Brain microvascular endothelial cell (primary cell): ENCODE measurements around the gene METRN.

Experiments
- DNase-seq: peaks from one replicate; pipeline ENCODE4 v3.0.0-alpha.2; 2020
- H3K27ac ChIP-seq: fragments of 250-450 bp; sonication (Bioruptor Pico); 2 replicates; pipeline ENCODE4 v1.5.1; 2020; ENCODE audit warnings: mild to moderate bottlenecking, moderate library complexity
- H3K27me3 ChIP-seq: fragments of 250-450 bp; sonication (Bioruptor Pico); replicated peaks from 2 replicates; pipeline ENCODE4 v1.5.1; 2020; ENCODE audit warnings: mild to moderate bottlenecking
- H3K36me3 ChIP-seq: fragments of 250-450 bp; sonication (Bioruptor Pico); replicated peaks from 2 replicates; pipeline ENCODE4 v1.5.1; 2020; ENCODE audit warnings: mild to moderate bottlenecking
- H3K4me3 ChIP-seq: 2 replicates; pipeline ENCODE4 v1.5.1; 2011; ENCODE audit warnings: low read depth, mild to moderate bottlenecking, control low read depth, low read length, moderate library complexity
- CTCF ChIP-seq: IDR thresholded peaks from 2 replicates; pipeline ENCODE4 v1.5.1; 2011; ENCODE audit warnings: low read depth, mild to moderate bottlenecking, moderate library complexity, low read length, control low read depth, inconsistent platforms; ENCODE audit errors: missing control alignments
- in situ Hi-C: cut with HindIII; loops from 2 replicates; pipeline ENCODE4 v1.10.0; 2017; ENCODE audit warnings: low sequenced_read_pairs, low pct_ligation_motif_present

Gene METRN

GRCh38 chr16:684071-684794 lies 30.7 kb upstream of the METRN start, which contains the start of gene JMJD8:
Gene JMJD8, minus strand, starts transcription at chr16:684334. Its CDS starts 15 bp downstream, at chr16:684319.
- in situ Hi-C loops = no loop called here
- no peak for TF ChIP-seq CTCF
- Histone ChIP-seq H3K36me3 (peaks cover 25% of the 10 kb centered on the region), H3K27ac (peak within 1 kb of the TSS; percentile 24), H3K4me3 (peak within 1 kb of the TSS; percentile 60), H3K27me3 (no peaks in the 10 kb centered on the region)
- peak; percentile 89 for DNase-seq

GRCh38 chr16:684961-685696 lies 29.8 kb upstream of the METRN start:
- no peak overlapping the region for H3K4me3 ChIP-seq
- no peaks in the 10 kb centered on the region for H3K27me3 ChIP-seq
- no peak for DNase-seq
- peaks cover 25% of the 10 kb centered on the region for H3K36me3 ChIP-seq
- H3K27ac ChIP-seq = no peak overlapping the region
- in situ Hi-C loops = no loop called here
- no peak for TF ChIP-seq CTCF

- DNase-seq = no peak
- peak; percentile 61 for TF ChIP-seq CTCF
- no peak overlapping the region for H3K4me3 ChIP-seq
- in situ Hi-C loops = no loop called here
- no peak overlapping the region for H3K27ac ChIP-seq
- H3K27me3 ChIP-seq = no peaks in the 10 kb centered on the region
- H3K36me3 ChIP-seq = peaks cover 25% of the 10 kb centered on the region
Observed at GRCh38 chr16:685967-686366, 29.0 kb upstream of the METRN start.

GRCh38 chr16:686459-687260 lies 28.3 kb upstream of the METRN start:
- no peak overlapping the region for H3K4me3 ChIP-seq
- no peak for TF ChIP-seq CTCF
- H3K27me3 ChIP-seq = no peaks in the 10 kb centered on the region
- DNase-seq = no peak
- H3K27ac ChIP-seq = no peak overlapping the region
- H3K36me3 ChIP-seq = peaks cover 23% of the 10 kb centered on the region
- in situ Hi-C loops = no loop called here

GRCh38 chr16:687499-687898 lies 27.4 kb upstream of the METRN start:
- Histone ChIP-seq H3K4me3 (no peak overlapping the region), H3K36me3 (peaks cover 15% of the 10 kb centered on the region), H3K27ac (no peak overlapping the region), H3K27me3 (no peaks in the 10 kb centered on the region)
- no peak for DNase-seq
- in situ Hi-C loops = no loop called here
- no peak for TF ChIP-seq CTCF
